PC-9 (cell line): Measurements from ENCODE around the gene ZNF207.

Experiments used
- CTCF ChIP-seq: fragments of 200-600 bp; sonication (generic); conservative IDR thresholded peaks from 2 replicates; pipeline ENCODE4 v1.6.1; 2017; ENCODE audit warnings: mixed run types, antibody characterized with exemption, mild to moderate bottlenecking, moderate library complexity
- EZH2 ChIP-seq: fragments of 200-600 bp; sonication (generic); IDR thresholded peaks from 2 replicates; pipeline ENCODE4 v1.8.0; 2017; ENCODE audit warnings: antibody characterized with exemption, low read depth

- TF ChIP-seq CTCF (no peak), EZH2 (no peak)
Observed at GRCh38 chr17:32335687-32336086, 14.3 kb upstream of the ZNF207 start.
